HCT116 (cell line): ENCODE data around the gene SLC66A1. TPM values are rescaled to one million over a fixed set of nuclear protein-coding genes. Genes with fewer than 3 reads are reported as not detected.

Experiments
- ATAC-seq: fragments of 200-7000 bp; cut with Tn5 transposase; 2 replicates; pipeline ENCODE4 v1.9.1; 2020; ENCODE audit warnings: mild to moderate bottlenecking, moderate library complexity
- BruUV-seq: library from RNA; stranded (reverse); fragments of 400-500 nt; replicated peaks from 2 replicates; lab custom pipeline; 2021; lab: Mats Ljungman, UMichigan
- CTCF ChIA-PET: fragments of 300-600 bp; sonication (Branson Sonifier 250); formaldehyde crosslinking; loops from one replicate; lab custom pipeline; 2021; ENCODE audit warnings: antibody characterized with exemption; lab: Charles Lee
- POLR2A ChIA-PET: fragments of 300-600, 350-600 bp; sonication (Branson Sonifier 250); formaldehyde crosslinking; loops from one replicate; lab custom pipeline; 2021; ENCODE audit warnings: antibody characterized with exemption; lab: Charles Lee
- RAD21 ChIA-PET, 2 experiments: fragments of 300-600 bp; sonication (Branson Sonifier 250); formaldehyde crosslinking; loops; one replicate each; lab custom pipeline; 2023; ENCODE audit warnings: low total read pairs in 2 of 2; ENCODE audit not compliant: uncharacterized antibody in 2 of 2, unreplicated experiment in 2 of 2, low non-redundant PET in 1 of 2; lab: Charles Lee
- DNase-seq: peaks from one replicate; pipeline ENCODE4 v3.0.0-alpha.2; 2010; ENCODE audit warnings: low read depth, low spot score
- H2AFZ ChIP-seq: fragments of 200-600 bp; shearing (Covaris generic), sonication (generic); 2 replicates; pipeline ENCODE4 v1.6.1; 2017; ENCODE audit warnings: low read depth, mixed run types, mixed read lengths, antibody characterized with exemption, low read length; ENCODE audit not compliant: poor library complexity, severe bottlenecking
- H3K27ac ChIP-seq: 2 replicates; pipeline ENCODE4 v1.5.1; 2012; ENCODE audit warnings: low read depth, low read length
- H3K27me3 ChIP-seq: fragments of 200-600 bp; sonication (generic); 2 replicates; pipeline ENCODE4 v1.6.1; 2016; ENCODE audit warnings: mixed run types, low read length, mixed read lengths; ENCODE audit not compliant: insufficient read depth
- H3K36me3 ChIP-seq, 2 experiments: fragments of 200-500 bp in 1 of 2; fragments of 200-600 bp in 1 of 2; sonication (Bioruptor generic) in 1 of 2; sonication (generic) in 1 of 2; 2 replicates each; pipeline versions ENCODE4 v1.5.1 to v1.6.1; 2014 to 2016; ENCODE audit warnings: low read length in 2 of 2, inconsistent platforms in 1 of 2, mixed read lengths in 1 of 2, mixed run types in 1 of 2; ENCODE audit not compliant: insufficient read depth in 2 of 2, control insufficient read depth in 1 of 2
- H3K4me1 ChIP-seq, 2 experiments: fragments of 200-600 bp in 1 of 2; sonication (generic) in 1 of 2; 2 replicates each; pipeline versions ENCODE4 v1.5.1 to v1.6.1; 2012 to 2017; ENCODE audit warnings: low read length in 2 of 2, inconsistent platforms in 1 of 2, mild to moderate bottlenecking in 1 of 2, mixed read lengths in 1 of 2, mixed run types in 1 of 2, moderate library complexity in 1 of 2; ENCODE audit not compliant: insufficient read depth in 2 of 2, control insufficient read depth in 1 of 2
- H3K4me2 ChIP-seq: fragments of 200-600 bp; sonication (generic); 2 replicates; pipeline ENCODE4 v1.6.1; 2017; ENCODE audit warnings: mixed run types, low read length, mixed read lengths
- H3K4me3 ChIP-seq, 2 experiments: fragments of 200-600 bp in 1 of 2; sonication (generic) in 1 of 2; replicated peaks in 1 of 2; 2 replicates each; pipeline ENCODE4 v1.5.1; 2011 to 2016; ENCODE audit warnings: low read length in 2 of 2, control low read depth in 1 of 2, low read depth in 1 of 2, mild to moderate bottlenecking in 1 of 2, mixed read lengths in 1 of 2, mixed run types in 1 of 2
- H3K79me2 ChIP-seq: fragments of 200-600 bp; sonication (generic); 2 replicates; pipeline ENCODE4 v1.6.1; 2017; ENCODE audit warnings: mild to moderate bottlenecking, mixed run types, low read length, moderate library complexity, mixed read lengths; ENCODE audit not compliant: insufficient read depth
- H3K9ac ChIP-seq: fragments of 200-600 bp; sonication (generic); 2 replicates; pipeline ENCODE4 v1.6.1; 2016; ENCODE audit warnings: low read length, mixed read lengths
- H3K9me2 ChIP-seq: fragments of 200-600 bp; sonication (generic), shearing (Covaris generic); 2 replicates; pipeline ENCODE4 v1.6.1; 2017; ENCODE audit warnings: mixed run types, mild to moderate bottlenecking, moderate library complexity; ENCODE audit not compliant: insufficient read depth
- H3K9me3 ChIP-seq, 2 experiments: fragments of 200-500 bp in 1 of 2; fragments of 200-600 bp in 1 of 2; sonication (Bioruptor generic) in 1 of 2; sonication (generic) in 1 of 2; 2 replicates each; pipeline ENCODE4 v1.6.1; 2014 to 2017; ENCODE audit warnings: low read length in 2 of 2, mixed read lengths in 2 of 2, inconsistent platforms in 1 of 2, low read depth in 1 of 2, mild to moderate bottlenecking in 1 of 2, mixed run types in 1 of 2, moderate library complexity in 1 of 2; ENCODE audit not compliant: control insufficient read depth in 1 of 2, insufficient read depth in 1 of 2
- H4K20me1 ChIP-seq: fragments of 200-600 bp; sonication (generic), shearing (Covaris generic); 2 replicates; pipeline ENCODE4 v1.6.1; 2017; ENCODE audit warnings: mixed run types, mild to moderate bottlenecking, moderate library complexity; ENCODE audit not compliant: insufficient read depth
- ATF3 ChIP-seq: IDR thresholded peaks from 2 replicates; pipeline ENCODE4 v1.6.1; 2012
- EGR1 ChIP-seq: IDR thresholded peaks from 2 replicates; pipeline ENCODE4 v1.6.1; 2012; ENCODE audit warnings: low read depth
- EZH2 ChIP-seq: fragments of 200-600 bp; sonication (generic); IDR thresholded peaks from 2 replicates; pipeline ENCODE4 v1.6.1; 2017; ENCODE audit warnings: antibody characterized with exemption, mixed run types
- MAX ChIP-seq: IDR thresholded peaks from 2 replicates; pipeline ENCODE4 v1.6.1; 2012
- POLR2A ChIP-seq: IDR thresholded peaks from 2 replicates; pipeline ENCODE4 v1.7.0; 2011; ENCODE audit warnings: borderline replicate concordance; ENCODE audit not compliant: insufficient read depth, insufficient read length; ENCODE audit errors: extremely low read depth
- RAD21 ChIP-seq: IDR thresholded peaks from 2 replicates; pipeline ENCODE4 v1.6.1; 2012; ENCODE audit warnings: low read depth, mild to moderate bottlenecking
- REST ChIP-seq: IDR thresholded peaks from 2 replicates; pipeline ENCODE4 v1.6.1; 2012; ENCODE audit warnings: low read depth
- SIN3A ChIP-seq: IDR thresholded peaks from 2 replicates; pipeline ENCODE4 v1.6.1; 2012; ENCODE audit warnings: low read depth
- SP1 ChIP-seq: IDR thresholded peaks from 2 replicates; pipeline ENCODE4 v1.6.1; 2012; ENCODE audit warnings: low read depth
- SRF ChIP-seq: IDR thresholded peaks from 2 replicates; pipeline ENCODE4 v1.6.1; 2012; ENCODE audit warnings: low read depth
- TCF7L2 ChIP-seq: IDR thresholded peaks from 2 replicates; pipeline ENCODE4 v1.7.0; 2011; ENCODE audit warnings: borderline replicate concordance, inconsistent platforms; ENCODE audit not compliant: insufficient read depth, insufficient read length; ENCODE audit errors: extremely low read depth
- YY1 ChIP-seq: IDR thresholded peaks from 2 replicates; pipeline ENCODE4 v1.6.1; 2011; ENCODE audit warnings: low read length, low read depth, moderate library complexity, mild to moderate bottlenecking; ENCODE audit not compliant: insufficient replicate concordance; ENCODE audit errors: extremely low read depth
- intact Hi-C: fragments of 100-400 bp; cut with micrococcal nuclease; formaldehyde crosslinking; loops from 2 replicates; pipeline ENCODE4 v1.10.0; 2022
- total RNA-seq: library from RNA; stranded (reverse); gene quantifications from one replicate; pipeline ENCODE4 v1.2.1, GENCODE V29; 2021; ENCODE audit not compliant: unreplicated experiment

SLC66A1 gene
- total RNA-seq, 1 experiment from 2014 or later, result 11.1 TPM

GRCh38 chr1:19274636-19275035, 37.5 kb upstream of the SLC66A1 start:
- CTCF ChIA-PET, result no interaction called here
- TF ChIP-seq MAX (no peak), EGR1 (no peak), ATF3 (no peak), POLR2A (no peak), YY1 (no peak), TCF7L2 (no peak), RAD21 (no peak), SRF (no peak), SP1 (no peak), EZH2 (no peak), SIN3A (no peak), REST (no peak)
- Histone ChIP-seq H3K27ac (no peak overlapping the region), H3K4me1 (no peaks in the 10 kb centered on the region), H2AFZ (no peak overlapping the region), H3K27me3 (no peaks in the 10 kb centered on the region), H3K9me3 (no peaks in the 10 kb centered on the region), H3K79me2 (no peaks in the 10 kb centered on the region), H4K20me1 (no peaks in the 10 kb centered on the region), H3K9ac (no peak overlapping the region), H3K4me2 (no peak overlapping the region), H3K9me2 (no peaks in the 10 kb centered on the region), H3K4me3 (no peak overlapping the region), H3K36me3 (no peaks in the 10 kb centered on the region)
- DNase-seq, result no peak
- no peak for ATAC-seq
- intact Hi-C loops, result no loop called here
- RAD21 ChIA-PET, result no interaction called here
- POLR2A ChIA-PET, result no interaction called here
- no TSS peak for BruUV-seq
